NT2/D1 (cell line): ENCODE measurements around the gene TMED1.
"Not testable (repeated sequence)": the region's sequence is repeated elsewhere in the genome, so short reads cannot be mapped to it uniquely, and the experiment has no call there.

Experiments
- DNase-seq: peaks from one replicate; pipeline ENCODE4 v3.0.0-alpha.2; 2011; ENCODE audit warnings: low read depth, low spot score
- H3K27me3 ChIP-seq: 2 replicates; pipeline ENCODE4 v1.6.0; 2011; ENCODE audit warnings: mild to moderate bottlenecking; ENCODE audit not compliant: insufficient read length, insufficient read depth
- H3K36me3 ChIP-seq: 2 replicates; pipeline ENCODE4 v1.6.1; 2011; ENCODE audit warnings: mild to moderate bottlenecking, low read length, mixed read lengths; ENCODE audit not compliant: insufficient read depth, insufficient read length
- H3K4me1 ChIP-seq: 2 replicates; pipeline ENCODE4 v1.5.1; 2011; ENCODE audit not compliant: insufficient read depth, insufficient read length
- H3K4me3 ChIP-seq: 2 replicates; pipeline ENCODE4 v1.5.1; 2011; ENCODE audit warnings: low read depth; ENCODE audit not compliant: insufficient read length
- H3K9ac ChIP-seq: 2 replicates; pipeline ENCODE4 v1.6.0; 2011; ENCODE audit warnings: low read depth; ENCODE audit not compliant: insufficient read length
- H3K9me3 ChIP-seq: 2 replicates; pipeline ENCODE4 v1.5.1; 2011; ENCODE audit warnings: mild to moderate bottlenecking, low read length; ENCODE audit not compliant: insufficient read depth
- SUZ12 ChIP-seq: IDR thresholded peaks from 2 replicates; pipeline ENCODE4 v1.6.1; 2011; ENCODE audit not compliant: insufficient read length, insufficient read depth; ENCODE audit errors: extremely low read depth
- YY1 ChIP-seq: IDR thresholded peaks from 2 replicates; pipeline ENCODE4 v1.6.1; 2011; ENCODE audit not compliant: insufficient read length, insufficient read depth
- ZNF274 ChIP-seq: IDR thresholded peaks from 2 replicates; pipeline ENCODE4 v1.6.1; 2011; ENCODE audit warnings: mild to moderate bottlenecking, low read depth, low read length

The TMED1 gene, protein sequence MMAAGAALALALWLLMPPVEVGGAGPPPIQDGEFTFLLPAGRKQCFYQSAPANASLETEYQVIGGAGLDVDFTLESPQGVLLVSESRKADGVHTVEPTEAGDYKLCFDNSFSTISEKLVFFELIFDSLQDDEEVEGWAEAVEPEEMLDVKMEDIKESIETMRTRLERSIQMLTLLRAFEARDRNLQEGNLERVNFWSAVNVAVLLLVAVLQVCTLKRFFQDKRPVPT

DNA sequence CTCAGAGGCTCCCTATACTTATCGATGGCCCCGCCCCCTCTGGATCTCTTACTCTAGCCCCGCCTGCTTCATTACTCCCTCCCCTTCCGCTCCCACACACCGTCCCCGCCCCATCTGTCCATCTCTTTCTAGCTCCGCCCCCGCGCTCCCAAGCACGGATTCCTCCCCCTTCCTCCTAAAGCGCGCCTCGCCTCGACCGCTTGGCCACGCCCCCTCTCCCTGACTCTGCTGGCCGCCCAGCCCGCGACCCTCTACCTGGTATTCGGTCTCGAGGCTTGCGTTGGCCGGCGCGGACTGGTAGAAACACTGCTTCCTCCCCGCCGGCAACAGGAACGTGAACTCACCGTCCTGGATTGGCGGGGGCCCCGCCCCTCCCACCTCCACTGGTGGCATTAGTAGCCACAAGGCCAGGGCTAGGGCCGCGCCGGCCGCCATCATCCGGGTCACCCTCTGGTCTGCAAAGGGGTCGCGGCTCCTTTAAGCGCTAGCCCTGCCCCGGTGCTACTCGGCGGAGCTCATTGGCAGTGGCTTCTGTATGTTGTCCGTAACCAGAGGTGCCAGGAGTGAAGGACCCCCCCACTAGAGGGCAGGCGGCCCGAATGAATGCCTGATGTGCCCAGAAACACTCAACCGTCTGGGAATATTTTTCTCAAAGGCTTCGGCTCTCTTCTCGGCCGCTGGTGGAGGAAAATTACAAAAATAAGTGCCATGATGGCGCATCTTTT is at the start of gene TMED1:
TMED1 (minus strand) TSS at position 459 of the 725 bp plus-strand sequence; CDS start at position 438, 21 bp downstream.
- H3K36me3 ChIP-seq: peaks cover 41% of the 10 kb centered on the region
- TF ChIP-seq YY1 (peak; percentile 22), ZNF274 (no peak)
- peaks cover 12% of the 10 kb centered on the region for H3K4me1 ChIP-seq
- peak within 1 kb of the TSS; percentile 93 for H3K9ac ChIP-seq
- peaks cover 18% of the 10 kb centered on the region; the same call in 1 of the 2 replicates for H3K9me3 ChIP-seq
- DNase-seq: peak; percentile 88
- peak within 1 kb of the TSS; percentile 75 for H3K4me3 ChIP-seq
- no peaks in the 10 kb centered on the region for H3K27me3 ChIP-seq

DNA sequence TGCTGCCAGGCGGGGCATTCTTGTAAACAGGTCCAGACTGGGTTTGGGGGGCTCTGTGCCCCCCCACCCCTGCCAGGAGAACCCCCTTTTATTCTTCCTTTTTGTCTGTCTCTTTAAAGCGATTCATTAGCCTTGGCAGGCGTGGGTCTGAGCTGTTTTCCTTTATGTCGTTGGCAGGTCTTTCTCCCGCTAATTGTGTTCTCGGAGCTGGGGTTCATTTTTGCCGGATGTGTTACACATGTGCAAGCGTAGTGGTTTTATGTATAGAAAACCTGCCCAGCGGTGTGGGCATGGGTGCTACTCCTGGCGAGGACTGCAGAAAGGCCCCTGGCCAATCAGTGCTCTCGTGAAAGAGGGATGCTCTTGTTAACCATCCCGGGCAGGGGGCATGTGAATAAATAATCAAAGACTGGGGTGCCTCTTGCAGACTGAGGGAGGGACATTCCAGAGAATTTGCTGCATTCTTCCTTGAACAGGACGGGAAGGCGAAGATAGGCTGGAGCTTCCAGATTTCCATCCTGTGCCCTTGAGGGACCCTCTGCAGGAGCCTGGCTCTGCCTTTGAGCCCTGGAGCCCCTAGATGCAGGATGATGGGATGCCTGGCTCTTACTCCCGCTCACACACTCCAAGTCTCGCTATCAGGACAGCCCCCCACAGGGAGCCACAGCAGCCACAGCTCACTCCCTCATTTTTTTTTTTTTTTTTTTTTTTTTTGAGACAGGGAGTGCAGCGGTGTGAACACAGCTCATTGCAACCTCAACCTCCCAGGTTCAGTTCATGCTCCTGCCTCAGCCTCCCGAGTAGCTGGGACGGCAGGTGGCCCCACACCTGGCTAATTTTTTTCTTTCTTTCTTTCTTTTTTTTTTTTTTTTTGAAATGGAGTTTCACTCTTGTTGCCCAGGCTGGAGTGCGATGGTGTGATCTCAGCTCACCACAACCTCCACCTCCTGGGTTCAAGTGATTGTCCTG is 49.5 kb upstream of the TMED1 start:
- no peaks in the 10 kb centered on the region for H3K9me3 ChIP-seq
- no peak overlapping the region for H3K4me3 ChIP-seq
- no peak for DNase-seq
- TF ChIP-seq SUZ12: no peak
- no peak for TF ChIP-seq ZNF274
- TF ChIP-seq YY1: no peak
- peaks cover 8% of the 10 kb centered on the region for H3K36me3 ChIP-seq
- no peaks in the 10 kb centered on the region for H3K27me3 ChIP-seq
- H3K9ac ChIP-seq: no peak overlapping the region
- peaks cover 47% of the 10 kb centered on the region for H3K4me1 ChIP-seq

DNA sequence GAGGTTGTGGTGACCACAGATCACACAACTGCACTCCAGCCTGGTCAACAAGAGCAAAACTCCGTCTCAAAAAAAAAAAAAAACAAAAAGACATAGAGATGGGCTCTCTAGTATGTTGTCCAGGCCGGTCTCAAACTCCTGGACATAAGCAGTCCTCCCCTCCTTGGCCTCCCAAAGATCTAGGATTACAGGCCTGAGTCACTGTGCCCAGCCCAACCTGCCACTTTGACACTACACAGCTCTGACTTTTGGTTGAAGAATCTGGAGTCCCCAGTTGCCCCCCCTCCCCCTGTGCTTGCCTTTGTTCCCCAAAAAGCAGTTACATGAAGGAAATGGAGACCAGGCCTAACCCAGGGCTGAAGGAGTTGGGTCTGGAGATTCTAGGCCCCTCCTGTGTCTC is 48.3 kb upstream of the TMED1 start:
- Histone ChIP-seq H3K9me3 (no peaks in the 10 kb centered on the region), H3K4me1 (peaks cover 57% of the 10 kb centered on the region), H3K4me3 (no peak overlapping the region), H3K36me3 (peaks cover 16% of the 10 kb centered on the region), H3K9ac (no peak overlapping the region), H3K27me3 (no peaks in the 10 kb centered on the region)
- TF ChIP-seq SUZ12: no peak
- TF ChIP-seq ZNF274: no peak
- TF ChIP-seq YY1: no peak
- DNase-seq: no peak

DNA sequence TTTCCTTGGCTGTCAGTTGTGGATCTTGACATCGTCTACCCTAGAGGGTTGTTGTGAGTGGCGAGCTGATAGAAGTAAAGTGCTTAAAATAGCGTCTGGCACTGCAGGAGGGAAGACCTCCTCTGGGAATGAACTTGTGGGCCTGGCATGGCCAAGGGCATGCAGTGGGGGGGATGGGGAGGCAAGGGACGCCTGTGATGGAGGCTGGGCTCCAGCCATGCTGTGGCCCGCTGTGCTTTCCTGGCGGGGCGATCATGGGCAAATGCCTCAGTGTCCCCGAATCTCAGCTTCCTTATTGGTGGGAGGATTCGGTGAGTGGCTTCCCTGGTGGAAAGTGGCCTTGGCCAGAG is 46.1 kb upstream of the TMED1 start:
- TF ChIP-seq SUZ12: no peak
- TF ChIP-seq YY1: no peak
- no peak for TF ChIP-seq ZNF274
- Histone ChIP-seq H3K36me3 (peaks cover 16% of the 10 kb centered on the region), H3K4me3 (no peak overlapping the region), H3K4me1 (peaks cover 40% of the 10 kb centered on the region), H3K9ac (peak overlapping the region; percentile 39), H3K27me3 (no peaks in the 10 kb centered on the region), H3K9me3 (no peaks in the 10 kb centered on the region)
- no peak for DNase-seq

DNA sequence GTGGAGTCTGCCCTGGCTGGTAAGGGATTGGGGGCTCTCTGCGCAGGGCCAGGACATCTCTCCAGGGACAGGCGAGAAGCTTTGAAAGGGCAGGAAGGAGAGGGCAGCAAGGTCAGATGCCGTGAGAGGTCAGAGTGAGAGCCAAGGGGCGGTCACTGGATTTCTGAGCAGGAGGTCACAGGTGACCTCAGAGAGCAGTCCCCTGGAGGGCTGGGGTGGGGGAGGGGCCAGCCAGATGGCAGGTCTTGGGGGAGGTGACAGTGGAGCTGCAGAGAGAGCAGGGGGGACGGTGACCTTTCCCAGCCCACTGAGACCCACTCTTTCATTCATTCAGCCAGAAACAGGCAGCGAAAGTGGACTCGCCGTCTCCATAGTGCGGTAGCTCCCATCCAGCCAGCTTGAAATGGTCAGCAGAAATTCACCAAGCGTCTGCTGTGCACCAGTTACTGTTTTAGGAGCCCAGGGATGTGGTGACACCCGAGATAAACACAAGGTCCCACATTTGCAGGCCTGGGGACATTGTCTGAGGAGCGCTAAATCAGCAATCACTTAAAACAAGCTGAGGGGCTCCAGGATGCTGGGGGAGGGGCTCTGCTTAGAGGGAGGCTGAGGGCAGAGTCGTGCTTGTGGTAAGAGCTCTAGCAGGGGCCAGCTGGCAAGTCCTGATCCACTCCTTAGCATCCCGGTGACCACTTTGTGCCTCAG is 45.5 kb upstream of the TMED1 start:
- Histone ChIP-seq H3K27me3 (no peaks in the 10 kb centered on the region), H3K36me3 (peaks cover 21% of the 10 kb centered on the region), H3K9me3 (no peaks in the 10 kb centered on the region), H3K4me3 (no peak overlapping the region), H3K9ac (peak overlapping the region; percentile 39), H3K4me1 (peaks cover 35% of the 10 kb centered on the region)
- no peak for DNase-seq
- TF ChIP-seq ZNF274 (no peak), YY1 (no peak), SUZ12 (no peak)

DNA sequence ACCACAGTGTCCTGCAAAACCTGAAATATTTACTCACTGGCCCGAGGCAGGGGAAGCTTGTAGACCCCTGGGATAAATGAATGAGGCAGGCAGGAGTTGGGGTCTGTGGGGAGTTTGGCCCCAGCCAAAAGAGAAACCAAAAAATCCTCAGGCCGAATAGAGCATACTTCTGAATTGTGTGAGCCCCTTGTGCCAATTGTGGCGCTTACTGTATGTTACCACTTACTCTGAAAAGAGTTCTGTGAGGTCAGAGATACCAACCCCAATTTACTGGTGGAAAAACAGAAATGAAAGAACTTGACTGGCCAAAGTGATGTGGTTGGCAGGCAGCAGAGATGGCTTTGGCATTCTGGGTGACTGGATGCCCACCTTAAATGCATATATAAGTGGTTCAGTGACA is 42.2 kb upstream of the TMED1 start:
- Histone ChIP-seq H3K9me3 (no peaks in the 10 kb centered on the region), H3K4me3 (no peak overlapping the region), H3K4me1 (peaks cover 33% of the 10 kb centered on the region), H3K27me3 (no peaks in the 10 kb centered on the region), H3K9ac (no peak overlapping the region), H3K36me3 (peaks cover 38% of the 10 kb centered on the region)
- TF ChIP-seq SUZ12 (no peak), ZNF274 (no peak), YY1 (no peak)
- DNase-seq: no peak

DNA sequence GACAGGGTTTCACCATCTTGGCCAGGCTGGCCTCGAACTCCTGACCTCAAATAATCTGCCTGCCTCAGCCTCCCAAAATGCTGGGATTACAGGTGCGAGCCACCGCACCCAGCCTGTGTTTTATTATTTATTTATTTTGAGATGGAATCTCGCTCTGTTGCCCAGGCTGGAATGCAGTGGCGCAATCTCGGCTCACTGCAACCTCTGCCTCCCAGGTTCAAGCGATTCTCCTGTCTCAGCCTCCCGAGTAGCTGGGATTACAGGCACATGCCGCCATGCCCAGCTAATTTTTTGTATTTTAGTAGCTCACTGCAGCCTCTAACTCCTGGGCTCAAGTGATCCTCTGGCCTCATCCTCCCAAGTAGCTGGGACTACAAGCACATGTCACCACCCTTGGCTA is 41.6 kb upstream of the TMED1 start:
- H3K4me3 ChIP-seq, H3K9me3 ChIP-seq, DNase-seq, H3K9ac ChIP-seq, H3K27me3 ChIP-seq: not testable (repeated sequence)
- H3K36me3 ChIP-seq: peaks cover 31% of the 10 kb centered on the region
- H3K4me1 ChIP-seq: peaks cover 27% of the 10 kb centered on the region
